Lower leg skin (tissue), 4 donors: Measurements from ENCODE around the gene PIP5KL1. TPM values are rescaled to one million over a fixed set of nuclear protein-coding genes. Genes with fewer than 3 reads are reported as not detected.
A peak's percentile ranks its signal among the peaks of the same experiment; 100 is the strongest.

Source experiments
- DNase-seq, 2 donors: peaks; one replicate each; pipeline ENCODE4 v3.0.0-alpha.2; 2019; ENCODE audit warnings: low spot score in 2 of 2
- H3K4me3 ChIP-seq: fragments of 200-600 bp; sonication (generic); 2 replicates; pipeline ENCODE4 v1.5.1; 2017; ENCODE audit warnings: mild to moderate bottlenecking, low read depth; ENCODE audit not compliant: poor library complexity, severe bottlenecking
- CTCF ChIP-seq, 3 donors: fragments of 450-650 bp; IDR thresholded peaks; one replicate each; pipeline ENCODE4 v1.5.1; 2016; ENCODE audit warnings: antibody characterized with exemption in 3 of 3, mild to moderate bottlenecking in 3 of 3, moderate library complexity in 2 of 3
- POLR2A ChIP-seq, 2 donors: fragments of 450-650 bp; IDR thresholded peaks; one replicate each; pipeline ENCODE4 v1.6.1; 2016 to 2017; ENCODE audit warnings: antibody characterized with exemption in 2 of 2, mild to moderate bottlenecking in 1 of 2, moderate library complexity in 1 of 2
- WGBS, 2 donors: methylation state at CpG; one replicate each; pipeline ENCODE4 v1.1.5; 2018; 5-methylcytosine and 5-hydroxymethylcytosine counted together
- intact Hi-C: fragments of 100-400 bp; cut with DNase I; formaldehyde crosslinking; loops from one replicate; pipeline ENCODE4 v1.15.0; 2023; ENCODE audit warnings: low total_unique reads
- total RNA-seq, 4 donors: library from RNA; depleted of rRNA; stranded (reverse); fragments of >200 nt; gene quantifications; one replicate each; pipeline ENCODE4 v1.1.0, GENCODE V29; 2016

PIP5KL1 gene
- total RNA-seq, 4 donors from 2014 or later: 4.1 to 11.3 (median 8.4) TPM

- WGBS, 2 donors: 85 to 86% methylated on average over 8 of the region's 8 CpGs
- DNase-seq: peak in 1 of 2 donors; percentile 68
- no peak for TF ChIP-seq POLR2A (IDR thresholded peaks at IDR 0.05)
- no peak for TF ChIP-seq CTCF (IDR thresholded peaks at IDR 0.05)
- intact Hi-C loops: no loop called here
- no peak overlapping the region for H3K4me3 ChIP-seq
Measured at GRCh38 chr9:127918183-127919107, 12.1 kb downstream of the PIP5KL1 start.

GRCh38 chr9:127917603-127918002, 13.0 kb downstream of the PIP5KL1 start:
- intact Hi-C loops: no loop called here
- no peak overlapping the region for H3K4me3 ChIP-seq
- TF ChIP-seq POLR2A (IDR thresholded peaks at IDR 0.05) (no peak), CTCF (IDR thresholded peaks at IDR 0.05) (no peak)
- WGBS, 2 donors: 50 to 57% methylated on average over 6 of the region's 6 CpGs
- DNase-seq: no peak

DNA sequence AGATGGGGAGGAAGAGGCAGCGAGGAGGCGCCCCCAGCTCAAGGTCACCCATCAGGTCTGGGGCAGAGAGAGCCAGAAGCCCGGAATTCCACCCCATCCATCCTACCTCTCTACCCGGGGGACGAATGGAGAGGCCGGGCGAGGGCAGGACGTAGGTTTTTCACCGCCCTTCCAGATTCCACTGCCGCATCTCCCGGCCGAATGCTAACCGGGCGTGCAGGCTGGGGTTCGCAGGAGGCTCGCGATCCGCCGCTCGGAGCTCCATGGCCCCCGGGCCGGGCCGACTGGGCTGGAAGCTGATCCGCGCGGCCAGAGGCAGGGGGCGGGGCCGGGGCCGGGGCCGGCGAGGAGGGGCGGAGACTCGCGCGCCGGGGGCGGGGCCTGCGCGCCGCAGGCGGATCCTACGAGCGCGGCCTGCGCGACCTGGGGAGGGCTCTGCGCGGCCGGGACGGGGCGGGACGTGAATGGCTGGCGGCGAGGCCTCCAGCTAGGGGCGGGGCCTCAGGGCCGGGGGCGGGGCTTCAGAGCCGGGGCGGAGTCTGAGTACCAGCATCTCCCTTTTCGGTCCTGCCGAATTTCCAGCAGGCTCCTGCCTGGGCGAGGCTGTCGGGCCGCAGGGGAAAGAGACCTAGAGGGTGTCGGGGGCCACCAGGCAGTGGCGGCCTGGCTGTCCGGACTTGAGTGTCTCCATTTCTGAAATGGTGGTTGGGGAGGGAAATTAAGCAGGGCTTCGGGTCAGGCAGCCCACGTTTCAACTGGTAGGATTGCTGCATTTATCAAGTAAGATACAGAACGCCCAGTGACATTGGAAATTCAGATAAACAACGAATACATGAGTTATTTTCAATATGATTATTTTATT, 13.6 kb downstream of the PIP5KL1 start, which contains the start of gene ST6GALNAC4:
TSS of gene ST6GALNAC4 (minus strand) at position 322 of the 862 bp plus-strand sequence. CDS start 622 bp downstream, outside the sequence.
- DNase-seq: peak; percentile 90 to 99
- H3K4me3 ChIP-seq: peak within 1 kb of the TSS; percentile 32
- TF ChIP-seq POLR2A (IDR thresholded peaks at IDR 0.05): no peak
- TF ChIP-seq CTCF (IDR thresholded peaks at IDR 0.05): no peak
- 4 to 9% methylated on average over 18 to 39 of the region's 71 CpGs for WGBS, 2 donors
- intact Hi-C loops: no loop called here

GRCh38 chr9:127915801-127916719, 14.5 kb downstream of the PIP5KL1 start:
- no peak for DNase-seq
- TF ChIP-seq POLR2A (IDR thresholded peaks at IDR 0.05) (no peak), CTCF (IDR thresholded peaks at IDR 0.05) (no peak)
- WGBS, 2 donors: 41 to 49% methylated on average over 27 of the region's 27 CpGs
- intact Hi-C loops: no loop called here
- peak overlapping the region; percentile 32 for H3K4me3 ChIP-seq

- H3K4me3 ChIP-seq: no peak overlapping the region
- WGBS, 2 donors: 52 to 84% methylated on average over 3 to 5 of the region's 5 CpGs
Measured at GRCh38 chr9:127915325-127915752, 15.2 kb downstream of the PIP5KL1 start.

More at GRCh38 chr9:127915325-127915752, 15.2 kb downstream of the PIP5KL1 start:
- intact Hi-C loops: no loop called here
- no peak for DNase-seq
- TF ChIP-seq POLR2A (IDR thresholded peaks at IDR 0.05): no peak
- TF ChIP-seq CTCF (IDR thresholded peaks at IDR 0.05): no peak
